HepG2 (cell line): Measurements from ENCODE around the gene CD248. TPM values are rescaled to one million over a fixed set of nuclear protein-coding genes. Genes with fewer than 3 reads are reported as not detected.
A peak's percentile ranks its signal among the peaks of the same experiment; 100 is the strongest.

ENCODE experiments used
- ATAC-seq: fragments of 200-7000 bp; cut with Tn5 transposase; 3 replicates; pipeline ENCODE4 v1.9.1; 2020; ENCODE audit warnings: mild to moderate bottlenecking, moderate library complexity
- BruUV-seq: library from RNA; stranded (reverse); fragments of 400-500 nt; replicated peaks from 2 replicates; lab custom pipeline; 2021; lab: Mats Ljungman, UMichigan
- CTCF ChIA-PET: fragments of 300-600 bp; formaldehyde crosslinking; extraction: SDS; loops from one replicate; lab custom pipeline; 2021; ENCODE audit warnings: low total read pairs, inconsistent platforms, low intra/inter-chr PET ratio; lab: Yijun Ruan, JAX
- POLR2A ChIA-PET: fragments of 350-600 bp; sonication (Branson Sonifier 250); formaldehyde crosslinking; loops from one replicate; lab custom pipeline; 2020; ENCODE audit warnings: antibody characterized with exemption, inconsistent platforms; lab: Yijun Ruan, JAX
- DNase-seq: peaks from one replicate; pipeline ENCODE4 v3.0.0-alpha.2; 2015; ENCODE audit warnings: low spot score
- FAIRE-seq: peaks from 3 replicates; lab custom pipeline; 2011; peaks lifted over from hg19 to GRCh38; lab: Jason Lieb, UNC
- H2AFZ ChIP-seq: one replicate; pipeline ENCODE4 v1.6.1; 2011; ENCODE audit warnings: low read length, inconsistent platforms
- H3K27ac ChIP-seq: fragments of 300-600 bp; 3 replicates; pipeline ENCODE4 v1.8.0; 2011; ENCODE audit warnings: mixed run types, mild to moderate bottlenecking, mixed read lengths, low read length, inconsistent platforms; ENCODE audit not compliant: insufficient read depth; ENCODE audit errors: extremely low read length
- H3K27me3 ChIP-seq, 2 experiments: fragments of 200-600 bp in 1 of 2; 2 replicates in 1 of 2; 3 replicates in 1 of 2; pipeline versions ENCODE4 v1.6.0 to v1.8.0; 2011; ENCODE audit warnings: low read length in 2 of 2, mild to moderate bottlenecking in 2 of 2, moderate library complexity in 2 of 2, inconsistent platforms in 1 of 2; ENCODE audit not compliant: insufficient read depth in 2 of 2, control insufficient read depth in 1 of 2
- H3K36me3 ChIP-seq, 2 experiments: fragments of 200-600 bp in 1 of 2; replicated peaks in 1 of 2; 2 replicates in 1 of 2; 3 replicates in 1 of 2; pipeline versions ENCODE4 v1.5.1 to v1.8.0; 2011; ENCODE audit warnings: low read length in 2 of 2, inconsistent platforms in 1 of 2; ENCODE audit not compliant: insufficient read depth in 2 of 2, control insufficient read depth in 1 of 2
- H3K4me1 ChIP-seq: 2 replicates; pipeline ENCODE4 v1.5.1; 2012; ENCODE audit warnings: low read length, inconsistent platforms; ENCODE audit not compliant: insufficient read depth
- H3K4me2 ChIP-seq: 2 replicates; pipeline ENCODE4 v1.6.0; 2011; ENCODE audit warnings: low read depth, low read length, inconsistent platforms
- H3K4me3 ChIP-seq, 3 experiments: fragments of 200-600 bp in 1 of 3; sonication (generic), shearing (Covaris generic) in 1 of 3; replicated peaks in 1 of 3; 2 replicates each; pipeline ENCODE4 v1.5.1; 2011 to 2016; ENCODE audit warnings: low read length in 3 of 3, inconsistent platforms in 2 of 3, low read depth in 2 of 3, mild to moderate bottlenecking in 2 of 3, control low read depth in 1 of 3, mixed read lengths in 1 of 3; ENCODE audit not compliant: insufficient read depth in 1 of 3
- H3K79me2 ChIP-seq: one replicate; pipeline ENCODE4 v1.6.1; 2011; ENCODE audit warnings: low read length, inconsistent platforms; ENCODE audit not compliant: insufficient read depth
- H3K9ac ChIP-seq: 2 replicates; pipeline ENCODE4 v1.6.0; 2011; ENCODE audit warnings: mild to moderate bottlenecking, low read depth, low read length, inconsistent platforms; ENCODE audit not compliant: insufficient read depth
- H3K9me3 ChIP-seq: 2 replicates; pipeline ENCODE4 v1.5.1; 2012; ENCODE audit warnings: mild to moderate bottlenecking, low read length
- H4K20me1 ChIP-seq: 2 replicates; pipeline ENCODE4 v1.6.0; 2011; ENCODE audit warnings: inconsistent platforms, mild to moderate bottlenecking, low read length, moderate library complexity; ENCODE audit not compliant: insufficient read depth
- CAMTA2 ChIP-seq: sonication (generic); formaldehyde crosslinking; IDR thresholded peaks from 2 replicates; pipeline ENCODE4 v1.4.0; 2020; ENCODE audit warnings: mild to moderate bottlenecking, missing genetic modification reagents, borderline replicate concordance
- CBX2 ChIP-seq, 2 experiments: fragments of 200-600 bp in 1 of 2; sonication (generic); formaldehyde crosslinking in 1 of 2; IDR thresholded peaks; 2 replicates each; pipeline versions ENCODE4 v1.7.0 to v1.8.1; 2018 to 2022; ENCODE audit warnings: low read depth in 2 of 2, low read length in 1 of 2, mild to moderate bottlenecking in 1 of 2, missing genetic modification reagents in 1 of 2
- ELF1 ChIP-seq: sonication (generic); formaldehyde crosslinking; IDR thresholded peaks from 2 replicates; pipeline ENCODE4 v1.4.0; 2020; ENCODE audit warnings: missing genetic modification reagents
- HNRNPK ChIP-seq: fragments of 200-400 bp; formaldehyde crosslinking; IDR thresholded peaks from 2 replicates; pipeline ENCODE4 v1.6.1; 2018; ENCODE audit warnings: low read length, low read depth, moderate library complexity, mild to moderate bottlenecking; ENCODE audit not compliant: poor library complexity, severe bottlenecking
- MATR3 ChIP-seq: sonication (generic); formaldehyde crosslinking; IDR thresholded peaks from 2 replicates; pipeline ENCODE4 v1.4.0; 2020; ENCODE audit warnings: missing genetic modification reagents
- NFKB2 ChIP-seq: sonication (generic); formaldehyde crosslinking; IDR thresholded peaks from 2 replicates; pipeline ENCODE4 v1.4.0; 2020; ENCODE audit warnings: missing genetic modification reagents, borderline replicate concordance
- RBM39 ChIP-seq: fragments of 200-400 bp; formaldehyde crosslinking; IDR thresholded peaks from one replicate; pipeline ENCODE4 v1.6.1; 2018; ENCODE audit warnings: antibody characterized with exemption, mild to moderate bottlenecking, low read depth, low read length; ENCODE audit not compliant: poor library complexity, severe bottlenecking
- TRIM24 ChIP-seq: sonication (generic); formaldehyde crosslinking; IDR thresholded peaks from 2 replicates; pipeline ENCODE4 v1.8.0; 2022; ENCODE audit warnings: mild to moderate bottlenecking, missing genetic modification reagents
- YY1 ChIP-seq: IDR thresholded peaks from 2 replicates; pipeline ENCODE4 v1.6.1; 2011; ENCODE audit warnings: low read length, low read depth, moderate library complexity, mild to moderate bottlenecking; ENCODE audit not compliant: insufficient read depth, insufficient replicate concordance
- ZNF124 ChIP-seq: sonication (generic); formaldehyde crosslinking; IDR thresholded peaks from 2 replicates; pipeline ENCODE4 v1.4.0; 2020; ENCODE audit warnings: missing genetic modification reagents
- WGBS: methylation state at CpG from one replicate; pipeline ENCODE4 v1.1.6; 2017; ENCODE audit warnings: low lambda C conversion rate; 5-methylcytosine and 5-hydroxymethylcytosine counted together
- in situ Hi-C: cut with HindIII; loops from 2 replicates; pipeline ENCODE4 v1.10.0; 2017; ENCODE audit warnings: low pct_unique_long_range_greater_than_20kb; ENCODE audit not compliant: extremely low pct_ligation_motif_present
- intact Hi-C: fragments of 100-400 bp; cut with micrococcal nuclease; formaldehyde crosslinking; loops from one replicate; pipeline ENCODE4 v1.10.0; 2022; ENCODE audit not compliant: unreplicated experiment
- polyA plus RNA-seq, 8 experiments: library from polyadenylated mRNA; depleted of rRNA in 3 of 8; stranded (reverse) in 7 of 8; unstranded in 1 of 8; fragments of >200 nt; fragmentation: Illumina TruSeq in 4 of 8; extraction: Trizol in 4 of 8; gene quantifications; 2 replicates each; pipeline versions ENCODE4 v1.2.1 to v1.2.3, GENCODE V29; 2011 to 2016; ENCODE audit warnings: low read depth in 4 of 8, missing spikeins in 1 of 8, mixed read lengths in 1 of 8; ENCODE audit not compliant: insufficient read depth in 1 of 8
- total RNA-seq, 5 experiments: library from RNA; depleted of rRNA; stranded (reverse); fragments of >200 nt; fragmentation: Illumina TruSeq; extraction: Trizol; gene quantifications; 2 replicates each; pipeline ENCODE4 v1.2.3, GENCODE V29; 2016; ENCODE audit warnings: low read depth in 1 of 5
- TF ChIP-seq, protein P1 (sequence below): IDR thresholded peaks from 2 replicates; pipeline ENCODE4 v1.6.1; 2016; ENCODE audit warnings: low read depth
- TF ChIP-seq, protein P2 (sequence below): sonication (generic); formaldehyde crosslinking; IDR thresholded peaks from 2 replicates; pipeline ENCODE4 v1.8.0; 2022; ENCODE audit warnings: mild to moderate bottlenecking, missing genetic modification reagents, moderate library complexity
- TF ChIP-seq, protein P3 (sequence below): IDR thresholded peaks from 2 replicates; pipeline ENCODE4 v1.4.0; 2020; ENCODE audit warnings: mild to moderate bottlenecking, missing genetic modification reagents
- TF ChIP-seq, protein P4 (sequence below): sonication (generic); formaldehyde crosslinking; IDR thresholded peaks from 2 replicates; pipeline ENCODE4 v1.8.0; 2022; ENCODE audit warnings: mild to moderate bottlenecking, missing genetic modification reagents

The CD248 gene
- total and polyA plus RNA-seq, 2 of the 13 experiments (the other 11 are each of a cell fraction or from before 2014, with no cell fraction given): 0.25 to 0.35 TPM

DNA sequence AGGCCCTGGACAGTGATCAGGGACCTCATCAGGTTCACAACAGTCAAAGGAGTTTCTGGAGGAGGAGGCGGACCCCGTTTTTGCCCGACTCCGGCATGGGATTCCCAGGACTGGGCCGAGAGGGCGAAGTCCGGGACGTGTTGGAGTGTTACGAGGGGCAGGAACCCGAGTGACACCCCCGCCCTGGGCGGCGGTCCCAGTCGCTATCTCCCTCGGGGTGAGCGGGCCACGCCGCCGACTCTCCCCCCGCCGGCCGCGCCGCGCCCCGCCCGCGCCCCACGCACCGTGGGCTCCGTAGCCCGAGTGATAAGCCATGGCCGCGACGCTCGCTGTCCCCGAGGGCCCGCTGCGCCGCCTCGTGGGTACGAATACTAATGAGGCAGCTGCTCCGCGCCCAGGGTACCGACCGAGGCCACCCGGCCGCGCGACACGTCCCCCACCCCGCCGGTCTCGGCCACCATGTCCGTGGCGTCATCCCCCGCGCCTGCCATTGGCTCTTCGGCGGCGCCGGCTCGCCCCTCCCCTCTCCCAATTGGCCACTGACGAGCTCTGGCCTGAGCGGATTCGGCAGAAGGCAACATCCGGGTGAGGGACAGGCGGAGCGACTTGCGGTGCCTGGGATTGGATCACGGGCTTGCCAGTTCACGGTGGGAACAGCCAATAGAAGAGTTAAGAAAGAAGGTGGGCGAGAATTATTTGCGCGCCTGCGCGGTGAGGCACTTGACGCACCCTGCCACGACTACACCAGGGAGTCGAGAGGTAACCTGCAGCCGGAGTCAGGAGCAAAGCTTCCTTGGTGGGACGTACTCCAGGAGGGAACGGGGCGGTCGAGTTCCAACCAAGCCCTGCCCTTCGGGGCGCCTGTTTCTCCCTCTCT lies 27.9 kb downstream of the CD248 start, which contains the start of gene YIF1A:
Gene YIF1A (minus strand): TSS at position 473 of the 877 bp plus-strand sequence. CDS start 158 bp downstream, at position 315.
- 2% methylated on average over 30 of the region's 87 CpGs for WGBS
- in situ Hi-C loops: no loop called here
- ATAC-seq (peak; percentile 90), DNase-seq (peak; percentile 99), FAIRE-seq (peak; percentile 97)
- peaks cover 5 to 23% of the 10 kb centered on the region in 2 experiments; a peak in 4 of 5 replicates for H3K36me3 ChIP-seq
- peak within 1 kb of the TSS; percentile 97 for H3K27ac ChIP-seq
- H3K27me3 ChIP-seq: peaks cover 0 to 22% of the 10 kb centered on the region in 2 experiments; a peak in 4 of 5 replicates
- H3K9ac ChIP-seq: peak within 1 kb of the TSS; percentile 96
- H3K4me1 ChIP-seq: peaks cover 61% of the 10 kb centered on the region
- H3K79me2 ChIP-seq: peaks cover 29% of the 10 kb centered on the region
- no peaks in the 10 kb centered on the region for H3K9me3 ChIP-seq
- ChIA-PET CTCF (interaction anchor here (1.0 kb wide), 1 partner anchor 20 kb away, joined by 3 read pairs; no protein-coding TSS in a partner anchor), POLR2A (interaction anchor here (0.6 to 5.7 kb wide), 30 partner anchors 9 to 576 kb away, joined by 3 to 121 read pairs (median 5); partner anchors contain the start of genes CCDC85B, CD248, DPP3 and MRPL11)
- no peak within 1 kb of the TSS for H2AFZ ChIP-seq
- H3K4me2 ChIP-seq: peak within 1 kb of the TSS; percentile 94
- no peaks in the 10 kb centered on the region for H4K20me1 ChIP-seq
- no TSS peak for BruUV-seq
- peak within 1 kb of the TSS; percentile 79 to 95 (median 88) for H3K4me3 ChIP-seq
- intact Hi-C loops: loop anchor here (2.0 kb wide), 1 partner anchor 20 kb away; the partner anchor contains the start of gene RAB1B
- TF ChIP-seq RBM39 (peak; percentile 40), CBX2 (IDR thresholded peaks at IDR 0.05; ENCODE audit: low read depth, low read length) (no peak), CBX2 (CRISPR knock-in tag; IDR thresholded peaks at IDR 0.05; ENCODE audit: low read depth) (no peak; the same call in 1 of the 2 replicates), MATR3 (CRISPR knock-in tag) (no peak), ELF1 (CRISPR knock-in tag) (peak; percentile 88), TRIM24 (CRISPR knock-in tag) (no peak), NFKB2 (CRISPR knock-in tag) (no peak), ZNF124 (CRISPR knock-in tag) (0 out of 2 replicates have a peak, but pooled peaks have one; percentile 17), CAMTA2 (no peak), YY1 (peak; percentile 88), HNRNPK (no peak)
- TF ChIP-seq, protein P1, sequence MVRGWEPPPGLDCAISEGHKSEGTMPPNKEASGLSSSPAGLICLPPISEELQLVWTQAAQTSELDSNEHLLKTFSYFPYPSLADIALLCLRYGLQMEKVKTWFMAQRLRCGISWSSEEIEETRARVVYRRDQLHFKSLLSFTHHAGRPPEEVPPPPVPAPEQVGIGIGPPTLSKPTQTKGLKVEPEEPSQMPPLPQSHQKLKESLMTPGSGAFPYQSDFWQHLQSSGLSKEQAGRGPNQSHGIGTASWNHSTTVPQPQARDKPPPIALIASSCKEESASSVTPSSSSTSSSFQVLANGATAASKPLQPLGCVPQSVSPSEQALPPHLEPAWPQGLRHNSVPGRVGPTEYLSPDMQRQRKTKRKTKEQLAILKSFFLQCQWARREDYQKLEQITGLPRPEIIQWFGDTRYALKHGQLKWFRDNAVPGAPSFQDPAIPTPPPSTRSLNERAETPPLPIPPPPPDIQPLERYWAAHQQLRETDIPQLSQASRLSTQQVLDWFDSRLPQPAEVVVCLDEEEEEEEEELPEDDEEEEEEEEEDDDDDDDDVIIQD: no peak
- TF ChIP-seq, protein P2, sequence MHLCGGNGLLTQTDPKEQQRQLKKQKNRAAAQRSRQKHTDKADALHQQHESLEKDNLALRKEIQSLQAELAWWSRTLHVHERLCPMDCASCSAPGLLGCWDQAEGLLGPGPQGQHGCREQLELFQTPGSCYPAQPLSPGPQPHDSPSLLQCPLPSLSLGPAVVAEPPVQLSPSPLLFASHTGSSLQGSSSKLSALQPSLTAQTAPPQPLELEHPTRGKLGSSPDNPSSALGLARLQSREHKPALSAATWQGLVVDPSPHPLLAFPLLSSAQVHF (CRISPR knock-in tag): no peak
- TF ChIP-seq, protein P3, sequence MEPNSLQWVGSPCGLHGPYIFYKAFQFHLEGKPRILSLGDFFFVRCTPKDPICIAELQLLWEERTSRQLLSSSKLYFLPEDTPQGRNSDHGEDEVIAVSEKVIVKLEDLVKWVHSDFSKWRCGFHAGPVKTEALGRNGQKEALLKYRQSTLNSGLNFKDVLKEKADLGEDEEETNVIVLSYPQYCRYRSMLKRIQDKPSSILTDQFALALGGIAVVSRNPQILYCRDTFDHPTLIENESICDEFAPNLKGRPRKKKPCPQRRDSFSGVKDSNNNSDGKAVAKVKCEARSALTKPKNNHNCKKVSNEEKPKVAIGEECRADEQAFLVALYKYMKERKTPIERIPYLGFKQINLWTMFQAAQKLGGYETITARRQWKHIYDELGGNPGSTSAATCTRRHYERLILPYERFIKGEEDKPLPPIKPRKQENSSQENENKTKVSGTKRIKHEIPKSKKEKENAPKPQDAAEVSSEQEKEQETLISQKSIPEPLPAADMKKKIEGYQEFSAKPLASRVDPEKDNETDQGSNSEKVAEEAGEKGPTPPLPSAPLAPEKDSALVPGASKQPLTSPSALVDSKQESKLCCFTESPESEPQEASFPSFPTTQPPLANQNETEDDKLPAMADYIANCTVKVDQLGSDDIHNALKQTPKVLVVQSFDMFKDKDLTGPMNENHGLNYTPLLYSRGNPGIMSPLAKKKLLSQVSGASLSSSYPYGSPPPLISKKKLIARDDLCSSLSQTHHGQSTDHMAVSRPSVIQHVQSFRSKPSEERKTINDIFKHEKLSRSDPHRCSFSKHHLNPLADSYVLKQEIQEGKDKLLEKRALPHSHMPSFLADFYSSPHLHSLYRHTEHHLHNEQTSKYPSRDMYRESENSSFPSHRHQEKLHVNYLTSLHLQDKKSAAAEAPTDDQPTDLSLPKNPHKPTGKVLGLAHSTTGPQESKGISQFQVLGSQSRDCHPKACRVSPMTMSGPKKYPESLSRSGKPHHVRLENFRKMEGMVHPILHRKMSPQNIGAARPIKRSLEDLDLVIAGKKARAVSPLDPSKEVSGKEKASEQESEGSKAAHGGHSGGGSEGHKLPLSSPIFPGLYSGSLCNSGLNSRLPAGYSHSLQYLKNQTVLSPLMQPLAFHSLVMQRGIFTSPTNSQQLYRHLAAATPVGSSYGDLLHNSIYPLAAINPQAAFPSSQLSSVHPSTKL: no peak
- TF ChIP-seq, protein P4, sequence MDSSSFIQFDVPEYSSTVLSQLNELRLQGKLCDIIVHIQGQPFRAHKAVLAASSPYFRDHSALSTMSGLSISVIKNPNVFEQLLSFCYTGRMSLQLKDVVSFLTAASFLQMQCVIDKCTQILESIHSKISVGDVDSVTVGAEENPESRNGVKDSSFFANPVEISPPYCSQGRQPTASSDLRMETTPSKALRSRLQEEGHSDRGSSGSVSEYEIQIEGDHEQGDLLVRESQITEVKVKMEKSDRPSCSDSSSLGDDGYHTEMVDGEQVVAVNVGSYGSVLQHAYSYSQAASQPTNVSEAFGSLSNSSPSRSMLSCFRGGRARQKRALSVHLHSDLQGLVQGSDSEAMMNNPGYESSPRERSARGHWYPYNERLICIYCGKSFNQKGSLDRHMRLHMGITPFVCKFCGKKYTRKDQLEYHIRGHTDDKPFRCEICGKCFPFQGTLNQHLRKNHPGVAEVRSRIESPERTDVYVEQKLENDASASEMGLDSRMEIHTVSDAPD (CRISPR knock-in tag): 0 out of 2 replicates have a peak, but pooled peaks have one; percentile 18
